Measurements from ENCODE around the gene MASP1.

MASP1 gene

GRCh38 chr3:187238239-187238638, 53.3 kb downstream of the MASP1 start:
- Histone ChIP-seq H3K4me1 (ENCODE audit: insufficient read depth, low read length, severe bottlenecking) (no peaks in the 10 kb centered on the region), H3K36me3 (ENCODE audit: insufficient read depth, low read length) (no peaks in the 10 kb centered on the region), H3K4me3 (ENCODE audit: low read depth, low read length, poor library complexity, severe bottlenecking) (no peak overlapping the region), H3K9ac (ENCODE audit: low read length) (no peak overlapping the region), H4K20me1 (ENCODE audit: insufficient read depth, low read length) (no peaks in the 10 kb centered on the region), H3F3A (ENCODE audit: insufficient read depth, low read length) (no peaks in the 10 kb centered on the region), H3K9me2 (ENCODE audit: low read depth, low read length) (no peaks in the 10 kb centered on the region), H2AFZ (ENCODE audit: low read length) (no peak overlapping the region), H3K4me2 (ENCODE audit: low read length) (no peak overlapping the region), H3K79me2 (ENCODE audit: insufficient read depth, low read length) (no peaks in the 10 kb centered on the region), H3K9me3 (ENCODE audit: low read length) (peaks cover 6% of the 10 kb centered on the region; the same call in 1 of the 2 replicates), H3K27ac (ENCODE audit: low read depth, low read length, poor library complexity, severe bottlenecking) (no peak overlapping the region), H3K27me3 (ENCODE audit: insufficient read depth, low read length) (peaks cover 4% of the 10 kb centered on the region; the same call in 1 of the 2 replicates)
- TF ChIP-seq EZH2 (IDR thresholded peaks at IDR 0.05; ENCODE audit: borderline replicate concordance, low read length) (no peak), CTCF (IDR thresholded peaks at IDR 0.05; ENCODE audit: low read length) (no peak)

GRCh38 chr3:187237741-187238140, 53.8 kb downstream of the MASP1 start:
- no peak overlapping the region for H3K27ac ChIP-seq (ENCODE audit: low read depth, low read length, poor library complexity, severe bottlenecking)
- no peaks in the 10 kb centered on the region for H3K4me1 ChIP-seq (ENCODE audit: insufficient read depth, low read length, severe bottlenecking)
- no peak overlapping the region for H3K4me2 ChIP-seq (ENCODE audit: low read length)
- H3K9me3 ChIP-seq (ENCODE audit: low read length), result peaks cover 6% of the 10 kb centered on the region; the same call in 1 of the 2 replicates
- no peaks in the 10 kb centered on the region for H3K9me2 ChIP-seq (ENCODE audit: low read depth, low read length)
- H3K27me3 ChIP-seq (ENCODE audit: insufficient read depth, low read length), result peaks cover 4% of the 10 kb centered on the region; the same call in 1 of the 2 replicates
- TF ChIP-seq CTCF (IDR thresholded peaks at IDR 0.05; ENCODE audit: low read length), result no peak
- no peak for TF ChIP-seq EZH2 (IDR thresholded peaks at IDR 0.05; ENCODE audit: borderline replicate concordance, low read length)
- no peaks in the 10 kb centered on the region for H4K20me1 ChIP-seq (ENCODE audit: insufficient read depth, low read length)
- H3K36me3 ChIP-seq (ENCODE audit: insufficient read depth, low read length), result no peaks in the 10 kb centered on the region
- no peak overlapping the region for H2AFZ ChIP-seq (ENCODE audit: low read length)
- no peak overlapping the region for H3K9ac ChIP-seq (ENCODE audit: low read length)
- H3K4me3 ChIP-seq (ENCODE audit: low read depth, low read length, poor library complexity, severe bottlenecking), result no peak overlapping the region
- no peaks in the 10 kb centered on the region for H3F3A ChIP-seq (ENCODE audit: insufficient read depth, low read length)
- H3K79me2 ChIP-seq (ENCODE audit: insufficient read depth, low read length), result no peaks in the 10 kb centered on the region

DNA sequence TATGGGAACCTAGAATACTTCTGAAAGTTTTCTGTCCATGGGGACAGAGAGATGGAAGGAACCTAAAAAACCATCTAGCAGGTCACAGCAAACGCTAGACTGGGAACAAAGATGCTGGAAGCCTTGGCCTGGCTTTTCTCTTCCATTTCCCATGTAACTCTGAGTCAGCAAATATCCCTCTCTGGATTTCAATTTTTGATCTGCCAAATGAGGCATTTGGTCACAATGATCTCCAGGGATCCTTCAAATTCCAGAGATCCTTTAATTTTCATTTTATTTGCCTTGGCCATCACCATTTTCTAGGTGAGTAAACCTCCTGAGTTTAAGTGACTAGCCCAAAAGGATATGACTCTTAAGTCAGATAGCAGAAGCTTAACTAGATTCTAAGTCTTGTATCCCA, 54.6 kb downstream of the MASP1 start:
- no peaks in the 10 kb centered on the region for H4K20me1 ChIP-seq (ENCODE audit: insufficient read depth, low read length)
- no peak overlapping the region for H3K9ac ChIP-seq (ENCODE audit: low read length)
- H3K4me2 ChIP-seq (ENCODE audit: low read length), result no peak overlapping the region
- peaks cover 4% of the 10 kb centered on the region; the same call in 1 of the 2 replicates for H3K27me3 ChIP-seq (ENCODE audit: insufficient read depth, low read length)
- no peak overlapping the region for H3K4me3 ChIP-seq (ENCODE audit: low read depth, low read length, poor library complexity, severe bottlenecking)
- H3K79me2 ChIP-seq (ENCODE audit: insufficient read depth, low read length), result no peaks in the 10 kb centered on the region
- no peaks in the 10 kb centered on the region for H3K4me1 ChIP-seq (ENCODE audit: insufficient read depth, low read length, severe bottlenecking)
- H3K9me3 ChIP-seq (ENCODE audit: low read length), result peaks cover 6% of the 10 kb centered on the region; the same call in 1 of the 2 replicates
- no peaks in the 10 kb centered on the region for H3K36me3 ChIP-seq (ENCODE audit: insufficient read depth, low read length)
- H3F3A ChIP-seq (ENCODE audit: insufficient read depth, low read length), result no peaks in the 10 kb centered on the region
- TF ChIP-seq CTCF (IDR thresholded peaks at IDR 0.05; ENCODE audit: low read length) (no peak), EZH2 (IDR thresholded peaks at IDR 0.05; ENCODE audit: borderline replicate concordance, low read length) (no peak)
- no peaks in the 10 kb centered on the region for H3K9me2 ChIP-seq (ENCODE audit: low read depth, low read length)
- no peak overlapping the region for H3K27ac ChIP-seq (ENCODE audit: low read depth, low read length, poor library complexity, severe bottlenecking)
- H2AFZ ChIP-seq (ENCODE audit: low read length), result no peak overlapping the region
